MCF 10A (cell line): ENCODE measurements around the gene CELF4. TPM values are rescaled to one million over a fixed set of nuclear protein-coding genes. Genes with fewer than 3 reads are reported as not detected.

Experiments
- BruUV-seq: library from RNA; stranded (reverse); fragments of 400-500 nt; replicated peaks from 2 replicates; lab custom pipeline; 2021; lab: Mats Ljungman, UMichigan
- CTCF ChIA-PET: fragments of 300-600 bp; sonication (Branson Sonifier 250); formaldehyde crosslinking; extraction: SDS; loops from one replicate; lab custom pipeline; 2021; ENCODE audit warnings: antibody characterized with exemption, inconsistent platforms; lab: Yijun Ruan, JAX
- POLR2A ChIA-PET: fragments of 300-600, 350-650 bp; sonication (Branson Sonifier 250); formaldehyde crosslinking; extraction: SDS; loops from one replicate; lab custom pipeline; 2020; ENCODE audit warnings: antibody characterized with exemption, inconsistent platforms; lab: Yijun Ruan, JAX
- DNase-seq: peaks from one replicate; pipeline ENCODE4 v3.0.0-alpha.2; 2018; ENCODE audit not compliant: unreplicated experiment
- H3K27ac Mint-ChIP-seq: one replicate; pipeline ENCODE4 v1.8.0; 2022; ENCODE audit warnings: mild to moderate bottlenecking, low read depth, mixed read lengths; ENCODE audit not compliant: unreplicated experiment
- H3K27me3 Mint-ChIP-seq: one replicate; pipeline ENCODE4 v1.8.0; 2022; ENCODE audit warnings: mixed read lengths; ENCODE audit not compliant: insufficient read depth, unreplicated experiment
- H3K36me3 Mint-ChIP-seq: one replicate; pipeline ENCODE4 v1.8.0; 2022; ENCODE audit warnings: mild to moderate bottlenecking, moderate library complexity, mixed read lengths; ENCODE audit not compliant: insufficient read depth, unreplicated experiment
- H3K4me1 Mint-ChIP-seq: one replicate; pipeline ENCODE4 v1.8.0; 2022; ENCODE audit warnings: mixed read lengths; ENCODE audit not compliant: insufficient read depth, unreplicated experiment
- H3K4me3 Mint-ChIP-seq: one replicate; pipeline ENCODE4 v1.8.0; 2022; ENCODE audit warnings: mild to moderate bottlenecking, moderate library complexity, mixed read lengths; ENCODE audit not compliant: unreplicated experiment
- H3K9me3 Mint-ChIP-seq: one replicate; pipeline ENCODE4 v1.8.0; 2022; ENCODE audit warnings: mixed read lengths; ENCODE audit not compliant: unreplicated experiment
- intact Hi-C: fragments of 100-400 bp; cut with micrococcal nuclease; formaldehyde crosslinking; loops from 2 replicates; pipeline ENCODE4 v1.14.1; 2022
- total RNA-seq: library from RNA; stranded (reverse); gene quantifications from 2 replicates; pipeline ENCODE4 v1.2.3, GENCODE V29; 2022
- TF ChIP-seq, protein P1 (sequence below): fragments of 200-600 bp; IDR thresholded peaks from one replicate; pipeline ENCODE4 v1.8.0; 2022; ENCODE audit warnings: antibody characterized with exemption, mild to moderate bottlenecking; ENCODE audit not compliant: unreplicated experiment

CELF4 gene
- total RNA-seq, 1 experiment from 2014 or later, result not detected

DNA sequence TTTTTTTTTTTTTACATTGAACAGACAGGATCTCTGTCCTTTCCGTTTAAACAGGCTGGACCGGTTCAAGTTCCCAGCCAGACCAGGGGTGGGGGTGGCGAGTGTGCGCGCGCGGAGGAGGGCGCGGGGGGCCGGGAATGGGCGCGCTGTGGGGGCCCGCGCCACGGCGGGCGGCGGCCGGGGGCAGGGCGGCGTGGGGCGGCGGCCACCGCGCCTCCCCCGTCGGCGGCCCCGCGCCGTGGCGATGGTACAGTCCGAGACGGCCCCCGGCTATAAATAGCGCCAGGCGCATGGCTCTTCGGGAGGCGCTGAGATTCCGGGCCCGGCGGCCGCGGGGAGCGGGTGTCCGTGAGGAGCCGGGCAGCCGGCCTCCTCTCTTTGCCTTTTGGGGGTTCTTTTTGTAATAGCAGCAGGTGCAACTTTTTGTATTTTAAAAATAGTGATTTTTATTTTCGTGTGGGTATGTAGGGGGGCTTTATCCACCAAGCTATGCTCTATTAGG lies 430 bp upstream of the CELF4 start:
- Mint-ChIP-seq H3K4me1 (peaks cover 12% of the 10 kb centered on the region), H3K9me3 (no peaks in the 10 kb centered on the region), H3K27me3 (peaks cover 72% of the 10 kb centered on the region), H3K4me3 (peak overlapping the region; percentile 86), H3K27ac (peak overlapping the region; percentile 98), H3K36me3 (peaks cover 5% of the 10 kb centered on the region)
- intact Hi-C loops, result no loop called here
- DNase-seq, result peak; percentile 43
- TF ChIP-seq, protein P1, sequence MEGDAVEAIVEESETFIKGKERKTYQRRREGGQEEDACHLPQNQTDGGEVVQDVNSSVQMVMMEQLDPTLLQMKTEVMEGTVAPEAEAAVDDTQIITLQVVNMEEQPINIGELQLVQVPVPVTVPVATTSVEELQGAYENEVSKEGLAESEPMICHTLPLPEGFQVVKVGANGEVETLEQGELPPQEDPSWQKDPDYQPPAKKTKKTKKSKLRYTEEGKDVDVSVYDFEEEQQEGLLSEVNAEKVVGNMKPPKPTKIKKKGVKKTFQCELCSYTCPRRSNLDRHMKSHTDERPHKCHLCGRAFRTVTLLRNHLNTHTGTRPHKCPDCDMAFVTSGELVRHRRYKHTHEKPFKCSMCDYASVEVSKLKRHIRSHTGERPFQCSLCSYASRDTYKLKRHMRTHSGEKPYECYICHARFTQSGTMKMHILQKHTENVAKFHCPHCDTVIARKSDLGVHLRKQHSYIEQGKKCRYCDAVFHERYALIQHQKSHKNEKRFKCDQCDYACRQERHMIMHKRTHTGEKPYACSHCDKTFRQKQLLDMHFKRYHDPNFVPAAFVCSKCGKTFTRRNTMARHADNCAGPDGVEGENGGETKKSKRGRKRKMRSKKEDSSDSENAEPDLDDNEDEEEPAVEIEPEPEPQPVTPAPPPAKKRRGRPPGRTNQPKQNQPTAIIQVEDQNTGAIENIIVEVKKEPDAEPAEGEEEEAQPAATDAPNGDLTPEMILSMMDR, result no peak
- CTCF ChIA-PET, result interaction anchor here (1.2 kb wide), 1 partner anchor 12 kb away, joined by 3 read pairs; no protein-coding TSS in a partner anchor
- POLR2A ChIA-PET, result interaction anchor here (1.0 kb wide), 1 partner anchor 26 kb away, joined by 3 read pairs; no protein-coding TSS in a partner anchor
- BruUV-seq, result no TSS peak

DNA sequence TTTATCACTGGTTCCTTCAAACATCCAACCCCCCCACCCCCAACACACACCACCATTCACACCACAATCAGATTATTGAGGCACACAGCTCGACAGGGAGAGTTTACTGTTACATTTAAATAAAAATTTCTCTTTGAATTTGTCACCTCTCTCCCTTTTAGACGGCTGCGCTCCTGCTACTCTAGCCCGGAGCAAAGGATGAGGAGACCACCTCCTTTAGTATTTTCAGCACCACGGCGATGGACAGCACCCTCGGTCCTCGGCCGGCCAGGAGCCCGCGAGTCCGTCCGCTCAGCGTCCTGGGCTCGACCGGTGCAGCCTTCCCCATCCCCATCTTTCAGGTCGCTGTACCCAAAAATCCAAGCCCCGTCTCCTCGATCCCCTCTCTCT lies 892 bp downstream of the CELF4 start:
- H3K9me3 Mint-ChIP-seq, result no peaks in the 10 kb centered on the region
- no peak for DNase-seq
- intact Hi-C loops, result no loop called here
- peaks cover 5% of the 10 kb centered on the region for H3K36me3 Mint-ChIP-seq
- H3K4me1 Mint-ChIP-seq, result peaks cover 12% of the 10 kb centered on the region
- ChIA-PET CTCF (interaction anchor here (1.0 kb wide), 1 partner anchor 146 kb away, joined by 3 read pairs; no protein-coding TSS in a partner anchor), POLR2A (no interaction called here)
- no peak overlapping the region for H3K27ac Mint-ChIP-seq
- H3K4me3 Mint-ChIP-seq, result peak overlapping the region; percentile 86
- H3K27me3 Mint-ChIP-seq, result peaks cover 79% of the 10 kb centered on the region
- TF ChIP-seq, protein P1, result no peak
- no TSS peak for BruUV-seq

DNA sequence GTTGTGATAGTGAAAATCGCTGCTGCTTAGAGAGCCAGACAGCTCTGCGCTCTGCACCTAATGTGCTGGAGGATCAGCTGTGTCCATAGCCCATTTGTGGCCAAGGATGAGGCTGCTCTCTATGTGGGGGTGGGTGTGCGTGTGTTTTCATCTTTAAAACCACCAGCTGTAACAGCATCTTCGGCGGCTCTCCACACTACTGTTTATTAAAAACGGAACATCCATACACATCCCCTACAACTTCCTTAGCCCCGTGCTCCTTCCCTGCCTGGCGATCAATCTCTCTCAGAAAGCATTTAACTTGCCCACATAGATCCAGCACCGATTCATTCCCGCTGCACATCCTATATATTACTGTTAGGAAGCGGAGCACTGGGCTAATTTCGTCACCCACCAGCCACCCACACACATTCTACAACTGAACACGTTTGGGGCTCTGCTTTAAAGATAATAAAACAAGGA lies 1.6 kb downstream of the CELF4 start:
- Mint-ChIP-seq H3K4me3 (no peak overlapping the region), H3K36me3 (no peaks in the 10 kb centered on the region), H3K4me1 (peaks cover 12% of the 10 kb centered on the region), H3K9me3 (no peaks in the 10 kb centered on the region), H3K27ac (no peak overlapping the region), H3K27me3 (peaks cover 79% of the 10 kb centered on the region)
- no peak for DNase-seq
- ChIA-PET CTCF (interaction anchor here (1.0 kb wide), 1 partner anchor 145 kb away, joined by 3 read pairs; no protein-coding TSS in a partner anchor), POLR2A (no interaction called here)
- TF ChIP-seq, protein P1, result no peak
- BruUV-seq, result no TSS peak
- intact Hi-C loops, result no loop called here

DNA sequence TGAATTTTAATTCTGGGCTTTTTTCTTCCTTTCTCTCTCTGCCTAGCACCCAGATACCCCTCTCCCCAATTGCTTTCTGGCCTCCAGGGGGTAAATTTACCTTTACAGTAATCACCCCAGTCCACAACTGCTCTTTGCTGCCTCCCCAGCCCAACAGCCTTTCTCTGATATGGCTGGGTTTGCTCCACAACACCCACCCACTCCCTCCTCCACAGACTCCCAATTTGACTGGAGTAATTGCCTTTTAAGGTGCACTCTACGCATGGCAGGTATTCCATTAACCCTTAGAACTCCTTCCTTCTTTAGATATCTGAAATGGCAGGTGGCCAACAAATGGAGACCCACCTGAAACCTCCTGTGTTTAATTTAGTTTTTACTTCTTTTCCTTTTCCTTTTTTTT lies 3.6 kb downstream of the CELF4 start:
- no TSS peak for BruUV-seq
- Mint-ChIP-seq H3K27me3 (peaks cover 75% of the 10 kb centered on the region), H3K27ac (no peak overlapping the region), H3K36me3 (no peaks in the 10 kb centered on the region), H3K4me3 (no peak overlapping the region), H3K4me1 (peaks cover 12% of the 10 kb centered on the region), H3K9me3 (no peaks in the 10 kb centered on the region)
- intact Hi-C loops, result no loop called here
- TF ChIP-seq, protein P1, result no peak
- ChIA-PET CTCF (no interaction called here), POLR2A (no interaction called here)
- DNase-seq, result no peak
